ENCODE measurements around the gene DTX3L. TPM values are rescaled to one million over a fixed set of nuclear protein-coding genes. Genes with fewer than 3 reads are reported as not detected.

The DTX3L gene
- total RNA-seq, result 10 to 100 TPM in 1 of 4 donors, 1 to 10 TPM in 3; 6.6 to 15.6 (median 9.4) TPM

GRCh38 chr3:122564155-122564912 is at the start of gene DTX3L, which contains the start of gene PARP9:
Gene DTX3L (plus strand): TSS chr3:122564338. CDS start chr3:122564427, 89 bp downstream.
Gene PARP9 (minus strand): TSS chr3:122564300. CDS start chr3:122559620, 4,680 bp downstream.
- peaks cover 0 to 25% of the 10 kb centered on the region in 2 donors for H3K36me3 ChIP-seq
- TF ChIP-seq POLR2A (IDR thresholded peaks at IDR 0.05) (peak; percentile 45 to 46), CTCF (IDR thresholded peaks at IDR 0.05 in 4 of 5, conservative IDR thresholded peaks at IDR 0.05 in 1 of 5) (no peak)
- intact Hi-C loops (cut with DNase I; ENCODE audit: low total_unique reads) (loop anchor here (1.0 to 10.0 kb wide), 4 partner anchors 50 to 172 kb away; partner anchors contain the start of gene KPNA1), in situ Hi-C loops (cut with MboI; ENCODE audit: low sequenced_read_pairs in 4 of 4) (loop anchor here in 1 of 4 donors (25.0 kb wide), 1 partner anchor 123 kb away; the partner anchor contains the start of gene PARP14)
- peak within 1 kb of the TSS; percentile 63 to 99 (median 94) for H3K4me3 ChIP-seq
- H3K9me3 ChIP-seq, result no peaks in the 10 kb centered on the region
- peaks cover 19 to 30% of the 10 kb centered on the region in 2 donors for H3K4me1 ChIP-seq
- ATAC-seq (peak; percentile 91 to 94), DNase-seq (peak; percentile 66 to 74)
- peak within 1 kb of the TSS; percentile 84 to 98 (median 90) for H3K27ac ChIP-seq
- no peaks in the 10 kb centered on the region for H3K27me3 ChIP-seq

- Histone ChIP-seq H3K27ac (peak overlapping the region; percentile 94 to 99 (median 97)), H3K36me3 (no peaks in the 10 kb centered on the region), H3K27me3 (no peaks in the 10 kb centered on the region), H3K4me3 (peak overlapping the region; percentile 65 to 94 (median 84)), H3K9me3 (no peaks in the 10 kb centered on the region), H3K4me1 (peaks cover 33 to 37% of the 10 kb centered on the region in 2 donors)
- in situ Hi-C loops (cut with MboI; ENCODE audit: low sequenced_read_pairs in 4 of 4), result loop anchor here in 3 of 4 donors (10.0 kb wide), 2 partner anchors 100 to 130 kb away; partner anchors contain the start of genes FAM162A (in 2 of the 3), MIX23 (in 2 of the 3) and WDR5B (in 1 of the 3)
- peak in 1 of 2 donors; percentile 2 for ATAC-seq
- no peak for DNase-seq
- intact Hi-C loops (cut with DNase I; ENCODE audit: low total_unique reads), result loop anchor here (2.0 kb wide), 1 partner anchor 50 kb away; the partner anchor contains the start of genes DTX3L and PARP9
- TF ChIP-seq POLR2A (IDR thresholded peaks at IDR 0.05) (no peak), CTCF (IDR thresholded peaks at IDR 0.05 in 4 of 5, conservative IDR thresholded peaks at IDR 0.05 in 1 of 5) (no peak)
Measured at GRCh38 chr3:122515020-122515468, 49.1 kb upstream of the DTX3L start.

GRCh38 chr3:122515870-122516269 is 48.3 kb upstream of the DTX3L start:
- no peaks in the 10 kb centered on the region for H3K27me3 ChIP-seq
- no peak for ATAC-seq
- no peaks in the 10 kb centered on the region for H3K36me3 ChIP-seq
- intact Hi-C loops (cut with DNase I; ENCODE audit: low total_unique reads), result loop anchor here (2.0 kb wide), 1 partner anchor 49 kb away; the partner anchor contains the start of genes DTX3L and PARP9
- H3K9me3 ChIP-seq, result no peaks in the 10 kb centered on the region
- no peak overlapping the region for H3K4me3 ChIP-seq
- DNase-seq, result no peak
- peaks cover 26 to 29% of the 10 kb centered on the region in 2 donors for H3K4me1 ChIP-seq
- in situ Hi-C loops (cut with MboI; ENCODE audit: low sequenced_read_pairs in 4 of 4), result loop anchor here in 3 of 4 donors (10.0 kb wide), 2 partner anchors 101 to 131 kb away; partner anchors contain the start of genes FAM162A (in 2 of the 3), MIX23 (in 2 of the 3) and WDR5B (in 1 of the 3)
- TF ChIP-seq CTCF (IDR thresholded peaks at IDR 0.05 in 4 of 5, conservative IDR thresholded peaks at IDR 0.05 in 1 of 5), result no peak
- no peak for TF ChIP-seq POLR2A (IDR thresholded peaks at IDR 0.05)
- no peak overlapping the region for H3K27ac ChIP-seq

GRCh38 chr3:122516846-122517360 is 47.2 kb upstream of the DTX3L start:
- H3K4me3 ChIP-seq, result no peak overlapping the region
- H3K27me3 ChIP-seq, result no peaks in the 10 kb centered on the region
- H3K4me1 ChIP-seq, result peaks cover 16 to 18% of the 10 kb centered on the region in 2 donors
- intact Hi-C loops (cut with DNase I; ENCODE audit: low total_unique reads) (no loop called here), in situ Hi-C loops (cut with MboI; ENCODE audit: low sequenced_read_pairs in 4 of 4) (loop anchor here in 3 of 4 donors (10.0 kb wide), 2 partner anchors 102 to 132 kb away; partner anchors contain the start of genes FAM162A (in 2 of the 3), MIX23 (in 2 of the 3) and WDR5B (in 1 of the 3))
- H3K9me3 ChIP-seq, result no peaks in the 10 kb centered on the region
- ATAC-seq (no peak), DNase-seq (no peak)
- H3K27ac ChIP-seq, result no peak overlapping the region
- no peaks in the 10 kb centered on the region for H3K36me3 ChIP-seq
- TF ChIP-seq CTCF (IDR thresholded peaks at IDR 0.05 in 4 of 5, conservative IDR thresholded peaks at IDR 0.05 in 1 of 5) (no peak), POLR2A (IDR thresholded peaks at IDR 0.05) (no peak)
